GM12875 (cell line): ENCODE measurements around the gene VWF.

Experiments
- H3K4me3 ChIP-seq: one replicate; pipeline ENCODE4 v1.5.1; 2011; ENCODE audit warnings: low read depth, low read length, control low read depth
- TF ChIP-seq, protein P1 (sequence below): IDR thresholded peaks from 2 replicates; pipeline ENCODE4 v1.5.1; 2011; ENCODE audit warnings: low read depth, mild to moderate bottlenecking, control low read depth, inconsistent platforms, low read length, moderate library complexity, borderline replicate concordance; ENCODE audit not compliant: insufficient read depth

VWF gene

DNA sequence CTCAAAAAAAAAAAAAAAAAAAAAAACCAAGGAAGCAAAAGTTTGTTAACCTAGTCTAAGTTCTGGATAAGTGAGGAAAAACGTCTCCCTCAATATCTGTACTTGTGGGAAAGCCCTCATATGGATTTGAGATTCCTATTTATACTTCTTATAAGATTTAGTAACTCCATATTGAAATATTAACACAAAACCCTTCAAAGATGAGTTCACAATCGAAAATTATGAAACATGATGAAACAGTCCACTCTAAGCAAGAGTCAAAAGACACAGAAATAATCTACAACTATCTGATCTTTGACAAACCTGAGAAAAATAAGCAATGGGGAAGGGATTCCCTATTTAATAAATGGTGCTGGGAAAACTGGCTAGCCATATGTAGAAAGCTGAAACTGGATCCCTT lies 25.2 kb downstream of the VWF start:
- TF ChIP-seq, protein P1, sequence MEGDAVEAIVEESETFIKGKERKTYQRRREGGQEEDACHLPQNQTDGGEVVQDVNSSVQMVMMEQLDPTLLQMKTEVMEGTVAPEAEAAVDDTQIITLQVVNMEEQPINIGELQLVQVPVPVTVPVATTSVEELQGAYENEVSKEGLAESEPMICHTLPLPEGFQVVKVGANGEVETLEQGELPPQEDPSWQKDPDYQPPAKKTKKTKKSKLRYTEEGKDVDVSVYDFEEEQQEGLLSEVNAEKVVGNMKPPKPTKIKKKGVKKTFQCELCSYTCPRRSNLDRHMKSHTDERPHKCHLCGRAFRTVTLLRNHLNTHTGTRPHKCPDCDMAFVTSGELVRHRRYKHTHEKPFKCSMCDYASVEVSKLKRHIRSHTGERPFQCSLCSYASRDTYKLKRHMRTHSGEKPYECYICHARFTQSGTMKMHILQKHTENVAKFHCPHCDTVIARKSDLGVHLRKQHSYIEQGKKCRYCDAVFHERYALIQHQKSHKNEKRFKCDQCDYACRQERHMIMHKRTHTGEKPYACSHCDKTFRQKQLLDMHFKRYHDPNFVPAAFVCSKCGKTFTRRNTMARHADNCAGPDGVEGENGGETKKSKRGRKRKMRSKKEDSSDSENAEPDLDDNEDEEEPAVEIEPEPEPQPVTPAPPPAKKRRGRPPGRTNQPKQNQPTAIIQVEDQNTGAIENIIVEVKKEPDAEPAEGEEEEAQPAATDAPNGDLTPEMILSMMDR: no peak
- H3K4me3 ChIP-seq: no peak overlapping the region

- TF ChIP-seq, protein P1: no peak
Observed at GRCh38 chr12:6097411-6097810, 27.1 kb downstream of the VWF start.

DNA sequence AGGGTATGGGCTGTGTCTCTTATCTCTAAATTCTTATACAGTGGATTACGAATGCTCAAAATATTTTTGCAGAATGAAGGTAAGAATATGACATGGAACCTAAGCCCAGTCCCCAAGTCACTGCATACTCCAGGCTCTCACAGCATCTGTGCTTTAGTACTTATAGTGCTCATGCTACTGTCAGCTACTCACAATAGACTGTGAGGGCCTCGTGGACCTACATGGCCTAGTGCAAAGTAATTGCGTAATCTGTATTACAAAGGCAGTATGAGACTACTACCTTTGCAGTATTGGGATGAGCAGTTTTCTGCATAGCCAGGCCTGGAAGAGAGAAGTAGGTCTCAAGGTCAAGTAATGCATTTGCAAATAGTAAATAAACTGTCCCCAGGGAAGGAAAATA lies 27.9 kb downstream of the VWF start:
- H3K4me3 ChIP-seq: no peak overlapping the region
- TF ChIP-seq, protein P1: no peak

More at GRCh38 chr12:6097411-6097810, 27.1 kb downstream of the VWF start:
- no peak overlapping the region for H3K4me3 ChIP-seq

- TF ChIP-seq, protein P1: no peak
- H3K4me3 ChIP-seq: no peak overlapping the region
Observed at GRCh38 chr12:6095269-6095668, 29.2 kb downstream of the VWF start.

DNA sequence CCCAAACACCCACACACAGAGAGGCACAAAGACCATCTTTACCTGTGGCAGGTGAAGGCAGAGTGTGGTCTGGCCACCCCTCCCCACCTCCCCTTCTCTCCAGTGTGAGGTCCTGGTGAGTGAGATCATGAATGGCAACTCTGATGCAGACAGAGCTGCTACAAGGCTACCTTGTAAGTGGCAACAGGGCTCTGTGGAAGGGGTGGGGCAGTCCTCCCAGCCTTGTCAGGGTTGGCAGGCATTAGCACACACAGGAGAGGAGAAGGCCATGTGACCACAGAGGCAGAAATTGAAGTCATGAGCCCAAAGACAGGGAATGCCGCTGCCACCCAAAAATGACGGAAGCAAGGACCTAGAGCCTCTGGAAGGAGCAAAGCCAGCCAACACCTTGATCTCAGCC lies 30.7 kb downstream of the VWF start:
- H3K4me3 ChIP-seq: no peak overlapping the region
- TF ChIP-seq, protein P1: no peak

- no peak overlapping the region for H3K4me3 ChIP-seq
- TF ChIP-seq, protein P1: no peak
Observed at GRCh38 chr12:6092784-6093722, 31.4 kb downstream of the VWF start.
